Stimulated activated naive CD4-positive, alpha-beta T cell (primary cell): ENCODE data around the gene PTPDC1.

Experiments used
- DNase-seq, 6 experiments: peaks; one replicate each; lab custom pipeline; 2025; lab: John Stamatoyannopoulos, UW

The PTPDC1 gene

DNA sequence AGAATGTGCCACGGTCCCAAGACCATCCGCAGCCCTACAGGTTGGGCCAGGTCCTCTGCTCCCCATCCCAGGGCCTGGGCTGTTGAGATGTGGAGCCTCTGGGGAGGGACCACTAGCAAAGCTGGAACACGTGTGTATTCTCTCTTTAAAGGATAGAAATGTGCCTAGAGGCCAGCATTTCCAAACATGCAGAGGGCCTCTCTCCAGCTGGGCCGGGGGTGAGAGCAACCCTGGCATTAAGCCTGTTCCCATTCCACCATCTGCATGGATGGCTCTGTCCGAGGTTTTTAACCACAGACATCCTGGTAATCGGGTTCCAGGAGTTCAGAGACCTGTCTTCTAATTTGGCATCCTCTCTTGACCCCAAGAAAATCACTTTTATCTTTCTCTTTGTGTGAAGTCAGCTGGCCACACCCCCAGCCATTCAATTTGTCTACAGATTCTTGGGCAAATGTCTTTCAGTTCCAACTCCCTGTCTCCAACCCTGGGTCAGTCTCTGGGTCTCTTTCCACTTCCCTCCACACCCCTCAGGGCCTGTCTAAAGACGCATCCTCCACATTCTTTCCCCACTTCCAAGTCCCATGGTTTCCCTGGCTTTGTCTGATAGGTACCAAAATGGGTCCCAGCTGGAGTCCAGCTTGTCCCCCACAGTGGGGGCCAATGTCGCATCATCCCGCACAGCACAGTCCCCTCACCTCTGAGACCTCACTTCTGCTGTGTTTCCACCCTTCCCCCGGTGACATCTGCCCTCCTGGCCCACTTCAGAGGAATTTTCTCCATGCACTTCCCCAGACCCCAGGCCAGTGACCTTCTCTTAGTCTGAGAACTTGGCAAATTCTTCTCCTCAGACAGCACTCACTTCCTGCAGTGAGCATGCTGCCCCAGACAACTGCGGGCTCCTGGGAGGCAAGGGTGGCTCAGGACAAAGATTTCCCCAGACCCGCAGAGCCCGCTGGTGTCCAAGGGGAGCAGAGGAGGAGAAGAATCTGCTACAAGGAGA, 56.8 kb downstream of the PTPDC1 start:
- DNase-seq: no peak

DNA sequence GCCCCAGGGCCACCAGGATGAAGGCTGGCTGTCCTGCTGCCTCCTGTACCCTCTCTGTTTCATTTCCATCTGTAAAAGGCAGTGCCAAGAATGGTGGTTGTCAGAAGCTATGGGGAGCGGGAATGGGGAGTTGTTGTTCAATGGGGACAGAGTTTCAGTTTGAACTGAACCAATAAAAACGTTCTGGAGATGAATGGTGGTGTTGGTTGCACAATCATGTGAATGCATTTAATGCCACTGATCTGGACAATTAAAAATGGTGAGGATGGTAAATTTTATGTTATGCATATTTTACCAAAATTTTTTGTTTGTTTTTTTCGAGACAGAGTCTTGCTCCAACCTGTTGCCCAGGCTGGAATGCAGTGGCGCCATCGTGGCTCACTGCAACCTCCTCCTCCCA, 58.1 kb downstream of the PTPDC1 start:
- DNase-seq: no peak

DNA sequence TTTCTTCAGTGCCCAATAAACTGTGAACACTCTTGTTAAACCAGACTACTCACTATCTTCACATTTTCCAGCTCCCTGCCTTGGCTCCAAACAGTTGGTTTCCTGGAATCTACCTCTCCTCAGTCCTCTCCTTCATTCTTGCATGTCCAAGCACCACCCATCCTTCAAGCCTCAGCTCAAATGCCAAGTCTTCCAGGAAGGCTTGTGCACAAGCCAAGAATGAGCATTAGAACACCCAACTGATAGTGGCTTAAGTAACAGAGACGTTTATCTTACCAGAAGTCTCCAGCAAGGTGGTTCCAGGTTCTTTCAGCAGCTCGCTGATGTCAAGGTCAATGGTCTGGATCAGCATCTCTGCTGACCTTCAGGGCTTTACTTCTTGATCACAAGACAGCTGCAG, 60.1 kb downstream of the PTPDC1 start:
- DNase-seq: no peak

DNA sequence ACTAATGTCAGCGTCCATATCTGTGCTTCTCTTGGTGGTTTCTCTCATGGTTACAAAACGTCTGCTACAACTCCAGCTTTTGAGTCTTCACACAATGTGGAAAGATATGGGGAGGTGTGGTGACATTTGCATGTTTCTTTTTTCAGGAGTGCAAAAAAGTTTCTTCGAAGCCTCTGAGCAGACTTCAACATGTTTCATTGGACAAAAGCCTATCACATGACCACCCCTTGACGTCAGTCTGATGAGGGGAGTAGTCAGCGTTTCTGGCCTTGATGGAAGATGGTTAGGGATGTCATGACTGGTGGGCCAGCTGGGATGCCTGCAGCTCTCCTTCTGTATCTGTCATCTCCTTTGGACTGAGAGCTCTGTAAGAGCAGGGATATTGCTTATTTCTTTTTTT, 61.4 kb downstream of the PTPDC1 start:
- no peak for DNase-seq

DNA sequence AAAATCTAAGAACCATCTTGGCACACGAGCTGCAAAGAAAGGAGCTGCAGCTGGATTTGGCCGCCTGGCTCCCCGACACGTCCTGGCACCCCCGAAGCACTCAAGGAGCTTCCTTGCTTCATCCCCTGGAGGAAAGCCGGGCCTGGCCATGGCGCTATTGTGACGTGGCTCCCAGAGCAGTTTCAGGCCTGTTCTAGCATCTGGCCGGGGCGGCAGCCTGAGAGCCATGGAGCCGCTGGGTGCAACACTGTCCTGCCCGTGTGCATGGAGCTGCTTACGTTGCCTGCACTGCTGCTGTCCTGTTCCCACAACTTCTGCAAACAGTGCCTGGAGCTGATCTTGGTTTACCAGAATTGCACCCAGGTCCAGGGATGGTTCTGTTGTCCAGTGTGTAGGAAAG, 63.5 kb downstream of the PTPDC1 start:
- no peak for DNase-seq

DNA sequence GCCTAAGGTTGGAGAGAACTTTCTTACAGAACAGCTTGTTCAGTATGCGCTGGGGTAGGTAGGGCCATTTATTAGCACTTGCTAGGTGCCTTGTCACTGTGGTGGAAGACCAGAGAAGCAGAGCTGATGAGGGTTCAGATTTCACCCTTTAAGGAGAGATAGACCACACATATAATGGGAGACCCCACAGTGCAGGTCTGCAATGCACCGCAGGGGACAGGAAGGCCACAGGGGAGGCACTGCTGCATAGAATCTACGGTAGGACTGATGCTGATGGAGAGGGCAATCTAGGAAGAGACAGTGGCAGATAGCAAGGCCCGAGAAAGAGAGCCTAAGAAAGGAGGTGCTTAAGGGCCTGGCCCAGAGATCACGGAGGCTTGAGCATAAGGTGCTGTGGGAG, 64.2 kb downstream of the PTPDC1 start:
- DNase-seq: no peak

DNA sequence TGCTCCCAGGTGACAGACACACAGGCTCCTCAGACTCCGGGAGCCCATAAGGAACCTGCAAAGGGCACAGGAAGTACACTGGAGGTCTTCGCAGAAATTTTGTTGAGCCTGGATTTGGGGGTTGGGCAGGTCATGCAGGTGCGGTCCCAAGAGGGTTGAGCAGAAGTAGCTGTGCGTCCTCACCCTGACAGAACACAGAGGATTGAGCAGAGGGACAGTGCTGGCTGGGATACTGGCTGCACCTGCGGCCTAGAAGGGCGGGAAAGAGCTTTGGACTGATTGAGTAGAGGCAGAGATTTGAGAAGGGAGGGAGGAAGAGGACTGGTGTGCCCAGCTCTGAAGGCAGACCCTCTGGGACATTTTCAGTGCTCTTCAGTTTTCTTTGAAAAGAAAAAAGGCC, 65.4 kb downstream of the PTPDC1 start:
- DNase-seq: no peak

DNA sequence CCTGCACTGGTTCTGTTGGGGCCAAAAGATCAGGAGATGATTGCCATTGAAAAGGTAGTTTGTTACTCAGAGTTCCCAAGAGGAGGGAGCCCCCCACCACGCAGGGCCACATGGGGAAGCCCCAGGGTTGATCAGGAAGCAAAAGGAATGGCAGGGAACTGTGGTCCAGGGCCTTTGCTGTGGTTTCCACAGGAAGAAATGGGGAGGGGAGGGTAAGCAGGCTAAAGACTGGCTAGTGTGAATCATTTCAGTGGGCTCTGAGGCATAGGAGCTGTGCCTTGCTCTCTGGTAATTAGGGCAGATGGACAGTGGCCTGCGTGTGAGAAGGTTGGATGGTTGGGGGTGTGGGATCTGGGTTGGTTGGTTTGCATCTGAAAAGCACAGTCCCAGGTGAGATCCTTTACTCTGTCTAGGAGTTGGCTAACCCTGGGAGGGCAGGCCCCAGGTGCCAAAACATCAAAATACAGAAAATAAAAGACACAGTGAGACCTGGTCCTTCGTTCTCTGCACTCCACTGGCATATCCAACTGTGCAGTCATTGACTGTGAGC, 66.1 kb downstream of the PTPDC1 start:
- no peak for DNase-seq

DNA sequence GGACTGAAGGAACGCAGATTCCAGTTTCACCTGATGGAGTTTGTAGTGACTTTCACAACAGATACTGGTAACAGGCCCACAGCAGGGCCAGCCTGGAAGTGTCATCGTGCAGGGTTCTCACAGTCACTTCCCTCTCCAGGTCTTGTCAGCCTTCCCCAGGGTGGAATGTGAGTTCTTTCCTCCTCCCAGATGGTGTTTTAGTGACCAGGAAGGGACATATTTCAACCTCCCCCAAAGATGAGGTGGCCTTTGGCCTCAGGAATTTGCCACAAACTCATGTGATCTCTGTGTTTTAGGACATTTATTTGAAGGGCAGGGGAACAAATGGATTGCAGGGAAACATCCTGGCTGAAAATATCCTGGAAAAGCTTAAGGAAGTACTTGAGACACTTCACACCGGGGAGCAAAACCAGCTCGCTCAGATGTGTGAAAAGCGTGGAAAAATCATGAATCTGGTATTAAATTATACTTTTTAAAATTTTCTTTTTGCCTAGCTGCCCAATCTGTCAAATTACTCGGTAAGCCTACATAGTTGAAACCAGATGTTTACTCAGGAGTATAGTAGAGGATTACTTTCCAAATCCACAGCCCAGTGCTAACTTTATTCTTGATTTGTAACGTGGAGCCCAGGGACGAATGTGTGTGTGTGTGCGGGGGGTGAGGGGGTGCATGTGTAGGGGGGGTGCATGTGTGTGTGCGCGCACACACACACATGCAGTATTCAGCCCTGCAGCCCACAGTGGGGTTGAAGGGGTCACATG, 66.8 kb downstream of the PTPDC1 start:
- DNase-seq: no peak

DNA sequence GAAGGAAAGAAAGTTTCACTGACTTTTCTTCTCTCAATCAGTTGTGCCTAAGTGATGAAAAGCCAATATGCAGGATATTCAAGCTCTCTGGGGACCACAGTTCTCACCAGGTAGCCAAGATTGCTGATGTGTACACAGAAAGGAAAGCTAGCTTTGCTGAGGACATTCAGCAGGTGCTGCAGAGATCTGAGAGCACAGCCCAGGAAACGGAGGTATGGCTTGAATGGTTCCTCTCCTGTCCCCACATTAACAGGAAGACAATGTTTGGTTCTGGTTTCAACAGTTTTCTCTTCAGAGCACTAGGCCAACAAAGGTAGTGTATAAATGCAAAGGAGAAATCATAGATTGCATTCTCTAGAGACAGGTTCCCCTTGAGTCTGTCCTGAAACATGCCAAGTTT, 69.6 kb downstream of the PTPDC1 start:
- peak in 2 of 6 experiments; percentile 15 to 17 for DNase-seq

DNA sequence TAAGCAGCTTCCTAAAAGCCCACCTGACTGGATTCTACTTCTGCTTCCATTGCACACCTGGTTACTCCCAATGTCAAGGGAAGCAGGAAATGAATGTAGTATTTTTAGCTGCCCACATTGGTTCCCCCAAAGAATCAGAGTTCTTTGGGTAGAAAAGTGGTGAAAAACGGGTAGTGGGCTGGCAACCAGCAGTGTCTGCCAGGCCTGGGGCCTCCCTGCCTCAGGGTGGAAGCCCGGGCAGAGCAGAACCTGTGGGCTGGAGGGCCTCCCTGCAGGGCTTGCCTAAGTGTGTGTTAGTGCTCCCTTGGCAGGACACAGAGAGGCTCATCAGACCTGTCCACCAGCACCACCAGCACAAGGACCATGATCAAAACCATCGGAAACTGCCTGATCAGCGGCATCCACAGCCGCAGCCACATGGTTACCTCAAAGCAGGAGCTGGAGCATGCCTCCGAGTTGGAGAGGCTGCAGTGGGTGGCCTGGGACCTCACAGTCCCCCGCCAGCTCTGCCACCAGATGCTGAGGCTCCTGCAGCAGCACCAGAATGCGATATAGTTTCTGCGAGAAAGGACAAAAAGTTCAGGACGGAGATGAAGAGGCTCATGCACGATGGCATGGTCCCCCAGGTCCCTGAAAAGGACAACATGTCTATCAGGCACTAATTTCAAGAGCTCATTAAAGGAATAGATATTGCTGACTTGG, 72.2 kb downstream of the PTPDC1 start:
- no peak for DNase-seq

DNA sequence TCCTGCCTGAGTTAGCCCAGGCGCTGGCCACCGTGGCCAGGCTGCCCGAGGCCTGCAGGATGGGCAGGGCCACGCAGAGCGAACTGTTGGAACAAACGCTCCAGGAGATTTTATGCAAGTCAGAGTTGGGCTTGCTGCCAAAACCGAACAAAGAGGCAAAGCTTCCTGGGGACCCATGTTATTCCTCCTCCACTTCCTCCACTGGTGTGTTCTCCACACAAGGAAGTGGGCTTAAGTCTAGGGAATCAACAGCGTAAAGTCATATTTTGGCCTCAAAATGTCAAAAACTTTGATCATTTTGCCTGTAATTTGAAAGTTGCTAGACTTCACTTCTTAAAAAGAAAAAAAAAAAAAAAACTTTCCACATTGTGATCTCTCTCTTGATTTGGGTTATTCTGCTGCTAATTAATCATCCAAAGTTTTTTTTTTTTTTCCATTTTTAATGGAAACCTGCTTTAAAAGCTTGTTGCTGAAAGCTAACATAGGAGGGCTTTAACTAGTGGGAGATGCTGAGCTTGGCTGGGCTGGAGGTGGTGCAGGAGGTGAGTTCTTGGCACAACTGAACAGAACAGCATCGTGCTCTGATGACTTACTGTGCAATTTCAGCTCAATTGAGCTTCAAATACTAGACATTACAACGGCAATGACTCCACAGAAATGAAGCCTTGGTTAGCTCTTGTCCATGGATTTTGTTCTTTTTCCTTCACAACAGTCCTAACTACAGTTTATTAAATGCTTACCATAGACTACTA, 73.0 kb downstream of the PTPDC1 start:
- DNase-seq: no peak
